Measurements from ENCODE around the gene KREMEN2. TPM values are rescaled to one million over a fixed set of nuclear protein-coding genes. Genes with fewer than 3 reads are reported as not detected.

The KREMEN2 gene
- total and polyA plus RNA-seq, 4 donors: not detected

Small RNAs within 50 kb of the gene (small RNA-seq; reads per million reads assigned to genes)
- not detected for gene LINC00514

Other genes with a start within 250 kb of the KREMEN2 start
- gene PRSS27, start 244.1 kb upstream of the KREMEN2 start, total RNA-seq: 1 to 10 TPM in 1 of 2 donors, under 1 TPM in 1; 0.05 to 1.5 TPM
- under 1 TPM in 1 of 2 donors, not detected in 1; 0.22 TPM for gene PRSS27, start 244.1 kb upstream of the KREMEN2 start, polyA plus RNA-seq
- gene SRRM2, start 211.6 kb upstream of the KREMEN2 start, total RNA-seq: 100 to 1,000 TPM in 1 of 2 donors, 10 to 100 TPM in 1; 84.8 to 119 TPM
- 100 to 1,000 TPM; 147 to 199 TPM for gene SRRM2, start 211.6 kb upstream of the KREMEN2 start, polyA plus RNA-seq
- 100 to 1,000 TPM; 114 to 395 TPM for gene ELOB, start 187.0 kb upstream of the KREMEN2 start, total RNA-seq
- gene ELOB, start 187.0 kb upstream of the KREMEN2 start, polyA plus RNA-seq: 100 to 1,000 TPM; 252 to 374 TPM
- not detected for gene PRSS33, start 176.7 kb upstream of the KREMEN2 start, total RNA-seq
- gene PRSS33, start 176.7 kb upstream of the KREMEN2 start, polyA plus RNA-seq: not detected
- not detected for gene PRSS41, start 165.8 kb upstream of the KREMEN2 start, total RNA-seq
- not detected for gene PRSS41, start 165.8 kb upstream of the KREMEN2 start, polyA plus RNA-seq
- gene PRSS21, start 147.0 kb upstream of the KREMEN2 start, total RNA-seq: 1 to 10 TPM in 1 of 2 donors, not detected in 1; 1.0 TPM
- under 1 TPM; 0.18 to 0.26 TPM for gene PRSS21, start 147.0 kb upstream of the KREMEN2 start, polyA plus RNA-seq
- gene ZG16B, start 134.0 kb upstream of the KREMEN2 start, total RNA-seq: under 1 TPM; 0.33 to 0.79 TPM
- gene ZG16B, start 134.0 kb upstream of the KREMEN2 start, polyA plus RNA-seq: under 1 TPM; 0.24 to 0.53 TPM
- gene PRSS22, start 106.1 kb upstream of the KREMEN2 start, total RNA-seq: 1 to 10 TPM in 1 of 2 donors, not detected in 1; 1.1 TPM
- gene PRSS22, start 106.1 kb upstream of the KREMEN2 start, polyA plus RNA-seq: under 1 TPM; 0.23 to 0.32 TPM
- 10 to 100 TPM in 1 of 2 donors, 1 to 10 TPM in 1; 7.1 to 21.0 TPM for gene FLYWCH2, start 81.1 kb upstream of the KREMEN2 start, total RNA-seq
- 10 to 100 TPM in 1 of 2 donors, 1 to 10 TPM in 1; 4.9 to 10.2 TPM for gene FLYWCH2, start 81.1 kb upstream of the KREMEN2 start, polyA plus RNA-seq
- 10 to 100 TPM in 1 of 2 donors, 1 to 10 TPM in 1; 6.2 to 12.2 TPM for gene FLYWCH1, start 52.3 kb upstream of the KREMEN2 start, total RNA-seq
- 1 to 10 TPM; 3.9 to 9.5 TPM for gene FLYWCH1, start 52.3 kb upstream of the KREMEN2 start, polyA plus RNA-seq
- 1 to 10 TPM in 1 of 2 donors, under 1 TPM in 1; 0.92 to 9.9 TPM for gene PAQR4, start 5.1 kb downstream of the KREMEN2 start, total RNA-seq
- 1 to 10 TPM in 1 of 2 donors, under 1 TPM in 1; 0.63 to 3.0 TPM for gene PAQR4, start 5.1 kb downstream of the KREMEN2 start, polyA plus RNA-seq
- 10 to 100 TPM in 1 of 2 donors, under 1 TPM in 1; 0.50 to 15.8 TPM for gene PKMYT1, start 16.2 kb downstream of the KREMEN2 start, total RNA-seq
- 1 to 10 TPM; 1.7 to 3.4 TPM for gene PKMYT1, start 16.2 kb downstream of the KREMEN2 start, polyA plus RNA-seq
- under 1 TPM; 0.05 to 0.25 TPM for gene CLDN9, start 48.6 kb downstream of the KREMEN2 start, total RNA-seq
- under 1 TPM; 0.25 to 0.32 TPM for gene CLDN9, start 48.6 kb downstream of the KREMEN2 start, polyA plus RNA-seq
- gene CLDN6, start 53.9 kb downstream of the KREMEN2 start, total RNA-seq: under 1 TPM in 1 of 2 donors, not detected in 1; 0.75 TPM
- gene CLDN6, start 53.9 kb downstream of the KREMEN2 start, polyA plus RNA-seq: not detected
- 1 to 10 TPM; 7.9 to 8.8 TPM for gene TNFRSF12A, start 56.1 kb downstream of the KREMEN2 start, total RNA-seq
- gene TNFRSF12A, start 56.1 kb downstream of the KREMEN2 start, polyA plus RNA-seq: 10 to 100 TPM in 1 of 2 donors, 1 to 10 TPM in 1; 9.4 to 35.5 TPM
- gene HCFC1R1, start 59.7 kb downstream of the KREMEN2 start, total RNA-seq: 1 to 10 TPM; 1.4 to 2.2 TPM
- gene HCFC1R1, start 59.7 kb downstream of the KREMEN2 start, polyA plus RNA-seq: 10 to 100 TPM; 16.3 to 17.6 TPM
- 10 to 100 TPM; 12.6 to 14.8 TPM for gene THOC6, start 59.8 kb downstream of the KREMEN2 start, total RNA-seq
- 10 to 100 TPM; 10.8 TPM for gene THOC6, start 59.8 kb downstream of the KREMEN2 start, polyA plus RNA-seq
- under 1 TPM in 1 of 2 donors, not detected in 1; 0.59 TPM for gene BICDL2, start 72.7 kb downstream of the KREMEN2 start, total RNA-seq
- under 1 TPM; 0.15 to 0.33 TPM for gene BICDL2, start 72.7 kb downstream of the KREMEN2 start, polyA plus RNA-seq
- 1 to 10 TPM in 1 of 2 donors, under 1 TPM in 1; 0.47 to 2.7 TPM for gene MMP25, start 82.3 kb downstream of the KREMEN2 start, total RNA-seq
- 1 to 10 TPM in 1 of 2 donors, under 1 TPM in 1; 0.57 to 1.3 TPM for gene MMP25, start 82.3 kb downstream of the KREMEN2 start, polyA plus RNA-seq
- 100 to 1,000 TPM in 1 of 2 donors, 1 to 10 TPM in 1; 8.6 to 328 TPM for gene IL32, start 101.4 kb downstream of the KREMEN2 start, total RNA-seq
- 100 to 1,000 TPM in 1 of 2 donors, 10 to 100 TPM in 1; 93.4 to 300 TPM for gene IL32, start 101.4 kb downstream of the KREMEN2 start, polyA plus RNA-seq
- not detected for gene ZSCAN10, start 135.0 kb downstream of the KREMEN2 start, total RNA-seq
- gene ZSCAN10, start 135.0 kb downstream of the KREMEN2 start, polyA plus RNA-seq: not detected
- 1 to 10 TPM; 4.1 to 6.9 TPM for gene ZNF205, start 148.3 kb downstream of the KREMEN2 start, total RNA-seq
- 1 to 10 TPM; 2.0 to 5.9 TPM for gene ZNF205, start 148.3 kb downstream of the KREMEN2 start, polyA plus RNA-seq
- gene ZNF213, start 170.8 kb downstream of the KREMEN2 start, total RNA-seq: 1 to 10 TPM; 1.9 to 4.5 TPM
- gene ZNF213, start 170.8 kb downstream of the KREMEN2 start, polyA plus RNA-seq: 1 to 10 TPM in 1 of 2 donors, under 1 TPM in 1; 0.56 to 1.6 TPM
- not detected for gene OR1F1, start 223.9 kb downstream of the KREMEN2 start, total RNA-seq
- gene OR1F1, start 223.9 kb downstream of the KREMEN2 start, polyA plus RNA-seq: not detected